B cell (primary cell): ENCODE results near the gene ISCU. TPM values are rescaled to one million over a fixed set of nuclear protein-coding genes. Genes with fewer than 3 reads are reported as not detected.

ENCODE experiments used
- ATAC-seq: fragments of 200-7000 bp; cut with Tn5 transposase; one replicate; pipeline ENCODE4 v1.10.0; 2021; ENCODE audit warnings: low read depth, mild to moderate bottlenecking, moderate number of reproducible peaks, moderate library complexity
- CTCF ChIA-PET: fragments of 350-600 bp; sonication (Branson Sonifier 250); formaldehyde crosslinking; loops from one replicate; lab custom pipeline; 2021; ENCODE audit warnings: antibody characterized with exemption, inconsistent platforms; lab: Charles Lee
- POLR2A ChIA-PET: fragments of 350-600 bp; sonication (Branson Sonifier 250); formaldehyde crosslinking; loops from one replicate; lab custom pipeline; 2021; ENCODE audit warnings: antibody characterized with exemption; lab: Charles Lee
- DNase-seq: peaks from one replicate; pipeline ENCODE4 v3.0.0; 2013
- H2AFZ ChIP-seq: 2 replicates; pipeline ENCODE4 v1.6.1; 2012; ENCODE audit warnings: mild to moderate bottlenecking, low read depth, low read length; ENCODE audit not compliant: insufficient read depth, poor library complexity, severe bottlenecking
- H3K27ac ChIP-seq, 2 donors: 1 replicate in 1 of 2; 2 replicates in 1 of 2; pipeline ENCODE4 v1.5.1; 2012 to 2013; ENCODE audit warnings: low read length in 2 of 2, mild to moderate bottlenecking in 2 of 2, moderate library complexity in 1 of 2
- H3K27me3 ChIP-seq, 4 experiments: fragments of 200-600 bp in 1 of 4; sonication (generic) in 1 of 4; replicated peaks in 1 of 4; 1 replicate in 2 of 4; 2 replicates in 2 of 4; pipeline versions ENCODE4 v1.6.1 to v1.7.0; 2013 to 2016; ENCODE audit warnings: low read length in 3 of 4, mild to moderate bottlenecking in 2 of 4, mixed read lengths in 1 of 4, moderate library complexity in 1 of 4; ENCODE audit not compliant: insufficient read depth in 4 of 4, control insufficient read depth in 3 of 4; ENCODE audit errors: control extremely low read depth in 1 of 4
- H3K36me3 ChIP-seq, 2 experiments: replicated peaks in 1 of 2; 1 replicate in 1 of 2; 2 replicates in 1 of 2; pipeline versions ENCODE4 v1.6.1 to v1.7.1; 2013; ENCODE audit warnings: low read length in 1 of 2; ENCODE audit not compliant: insufficient read depth in 2 of 2, control insufficient read depth in 1 of 2; ENCODE audit errors: control extremely low read depth in 1 of 2, extremely low read depth in 1 of 2
- H3K4me1 ChIP-seq, 2 donors: fragments of 200-600 bp in 1 of 2; sonication (generic) in 1 of 2; 1 replicate in 1 of 2; 2 replicates in 1 of 2; pipeline versions ENCODE4 v1.5.1 to v1.6.1; 2013 to 2017; ENCODE audit warnings: low read length in 2 of 2; ENCODE audit not compliant: control insufficient read depth in 2 of 2, insufficient read depth in 2 of 2
- H3K4me2 ChIP-seq: replicated peaks from 2 replicates; pipeline ENCODE3; 2012; ENCODE audit warnings: mild to moderate bottlenecking, low read depth, low read length; ENCODE audit not compliant: poor library complexity, severe bottlenecking
- H3K4me3 ChIP-seq, 5 experiments: fragments of 200-600 bp in 1 of 5; sonication (generic) in 1 of 5; 1 replicate in 3 of 5; 2 replicates in 2 of 5; pipeline versions ENCODE4 v1.5.1 to v1.7.0; 2011 to 2016; ENCODE audit warnings: low read length in 4 of 5, mild to moderate bottlenecking in 4 of 5, low read depth in 2 of 5, control low read depth in 1 of 5, moderate library complexity in 1 of 5; ENCODE audit not compliant: insufficient read depth in 1 of 5; ENCODE audit errors: control extremely low read depth in 1 of 5, extremely low read depth in 1 of 5
- H3K79me2 ChIP-seq: fragments of 200-600 bp; sonication (generic); one replicate; pipeline ENCODE4 v1.6.0; 2016; ENCODE audit warnings: low read length; ENCODE audit not compliant: control insufficient read depth, insufficient read depth
- H3K9ac ChIP-seq: fragments of 200-600 bp; sonication (generic); 2 replicates; pipeline ENCODE4 v1.6.1; 2017; ENCODE audit warnings: mild to moderate bottlenecking, low read length, moderate library complexity
- H3K9me3 ChIP-seq, 3 donors: one replicate each; pipeline versions ENCODE4 v1.6.1 to v1.7.1; 2013; ENCODE audit warnings: low read length in 2 of 3; ENCODE audit not compliant: control insufficient read depth in 2 of 3, insufficient read depth in 1 of 3; ENCODE audit errors: control extremely low read depth in 1 of 3
- H4K20me1 ChIP-seq: 2 replicates; pipeline ENCODE4 v1.6.0; 2012; ENCODE audit warnings: mild to moderate bottlenecking, low read length; ENCODE audit not compliant: insufficient read depth, control insufficient read depth, poor library complexity, severe bottlenecking
- H3K27ac Mint-ChIP-seq: one replicate; pipeline ENCODE4 v1.8.0; 2021; ENCODE audit warnings: mixed read lengths
- H3K27me3 Mint-ChIP-seq: one replicate; pipeline ENCODE4 v1.8.0; 2021; ENCODE audit warnings: mixed read lengths
- H3K4me1 Mint-ChIP-seq: one replicate; pipeline ENCODE4 v1.8.0; 2021; ENCODE audit warnings: mixed read lengths
- H3K4me3 Mint-ChIP-seq: one replicate; pipeline ENCODE4 v1.8.0; 2021; ENCODE audit warnings: mixed read lengths
- H3K9me3 Mint-ChIP-seq: one replicate; pipeline ENCODE4 v1.8.0; 2022; ENCODE audit warnings: mixed read lengths; ENCODE audit not compliant: insufficient read depth
- CTCF ChIP-seq: fragments of 200-600 bp; IDR thresholded peaks from one replicate; pipeline ENCODE4 v1.8.0; 2022; ENCODE audit warnings: antibody characterized with exemption, mild to moderate bottlenecking
- EZH2 ChIP-seq: IDR thresholded peaks from 2 replicates; pipeline ENCODE4 v1.6.1; 2012; ENCODE audit warnings: borderline replicate concordance, low read depth, mild to moderate bottlenecking, moderate library complexity, low read length; ENCODE audit not compliant: insufficient read depth, poor library complexity, severe bottlenecking
- WGBS: methylation state at CpG from one replicate; pipeline ENCODE4 v1.1.5; 2013; ENCODE audit warnings: missing lambda C conversion rate; ENCODE audit not compliant: insufficient coverage; 5-methylcytosine and 5-hydroxymethylcytosine counted together
- intact Hi-C: fragments of 100-400 bp; cut with micrococcal nuclease; formaldehyde crosslinking; loops from one replicate; pipeline ENCODE4 v1.10.0; 2022
- polyA plus RNA-seq: library from polyadenylated mRNA; depleted of rRNA; stranded (reverse); fragments of >200 nt; gene quantifications from 2 replicates; pipeline ENCODE4 v1.2.3, GENCODE V29; 2012
- total RNA-seq, 2 donors: library from RNA; stranded (reverse); fragments of 120-200 nt in 1 of 2; gene quantifications; 1 replicate in 1 of 2; 2 replicates in 1 of 2; pipeline versions ENCODE4 v1.2.3 to v1.2.4, GENCODE V29; 2013 to 2022

The ISCU gene
- total and polyA plus RNA-seq, 2 donors (not counting 1 experiment from before 2014, with no cell fraction given): 173 to 209 TPM

GRCh38 chr12:108581311-108582227 lies 19.2 kb downstream of the ISCU start:
- no peak overlapping the region for H3K27ac Mint-ChIP-seq
- CTCF ChIA-PET: no interaction called here

More at GRCh38 chr12:108581311-108582227, 19.2 kb downstream of the ISCU start:
- H3K4me1 ChIP-seq: peaks cover 7 to 9% of the 10 kb centered on the region in 2 donors
- TF ChIP-seq EZH2: no peak
- no peak for TF ChIP-seq CTCF
- no peak overlapping the region for H3K27ac ChIP-seq
- POLR2A ChIA-PET: no interaction called here
- Mint-ChIP-seq H3K4me3 (no peak overlapping the region), H3K27me3 (peaks cover 4% of the 10 kb centered on the region), H3K9me3 (peaks cover 3% of the 10 kb centered on the region), H3K4me1 (peaks cover 19% of the 10 kb centered on the region)
- ATAC-seq (no peak), DNase-seq (no peak)
- no peak overlapping the region for H2AFZ ChIP-seq
- 94% methylated on average over 33 of the region's 33 CpGs for WGBS
- intact Hi-C loops: no loop called here
- H3K4me2 ChIP-seq: no peak overlapping the region
- H3K4me3 ChIP-seq: no peak overlapping the region
- no peak overlapping the region for H3K9ac ChIP-seq
- peaks cover 0 to 4% (median 0%) of the 10 kb centered on the region in 3 donors for H3K9me3 ChIP-seq
- H3K36me3 ChIP-seq: no peaks in the 10 kb centered on the region
- H3K27me3 ChIP-seq: no peaks in the 10 kb centered on the region
- no peaks in the 10 kb centered on the region for H4K20me1 ChIP-seq
- no peaks in the 10 kb centered on the region for H3K79me2 ChIP-seq
